Peyer's patch (tissue), 4 donors: ENCODE data around the gene ODC1.

Experiments
- CTCF ChIP-seq, 6 experiments: fragments of 450-650 bp in 4 of 6; fragments of 200-600 bp in 2 of 6; sonication (generic) in 1 of 6; IDR thresholded peaks; one replicate each; pipeline ENCODE4 v1.5.1; 2017 to 2019; ENCODE audit warnings: antibody characterized with exemption in 6 of 6, mild to moderate bottlenecking in 3 of 6, moderate library complexity in 1 of 6
- POLR2A ChIP-seq, 2 donors: fragments of 450-650 bp; IDR thresholded peaks; one replicate each; pipeline ENCODE4 v1.5.1; 2017; ENCODE audit warnings: antibody characterized with exemption in 2 of 2, mild to moderate bottlenecking in 2 of 2, moderate library complexity in 2 of 2

- no peak for TF ChIP-seq CTCF (IDR thresholded peaks at IDR 0.05)
- no peak for TF ChIP-seq POLR2A (IDR thresholded peaks at IDR 0.05)
These were observed 25.1 kb upstream of the ODC1 start for GRCh38 chr2:10473121-10473756.
